Measurements from ENCODE around the gene VPS8.

Gene VPS8

GRCh38 chr3:185090811-185091210 lies 278.8 kb downstream of the VPS8 start:
- no peak for TF ChIP-seq REST (IDR thresholded peaks at IDR 0.05; ENCODE audit: insufficient replicate concordance, low read depth)
- TF ChIP-seq SPI1 (IDR thresholded peaks at IDR 0.05; ENCODE audit: borderline replicate concordance, low read depth): no peak
- TF ChIP-seq, protein P1, sequence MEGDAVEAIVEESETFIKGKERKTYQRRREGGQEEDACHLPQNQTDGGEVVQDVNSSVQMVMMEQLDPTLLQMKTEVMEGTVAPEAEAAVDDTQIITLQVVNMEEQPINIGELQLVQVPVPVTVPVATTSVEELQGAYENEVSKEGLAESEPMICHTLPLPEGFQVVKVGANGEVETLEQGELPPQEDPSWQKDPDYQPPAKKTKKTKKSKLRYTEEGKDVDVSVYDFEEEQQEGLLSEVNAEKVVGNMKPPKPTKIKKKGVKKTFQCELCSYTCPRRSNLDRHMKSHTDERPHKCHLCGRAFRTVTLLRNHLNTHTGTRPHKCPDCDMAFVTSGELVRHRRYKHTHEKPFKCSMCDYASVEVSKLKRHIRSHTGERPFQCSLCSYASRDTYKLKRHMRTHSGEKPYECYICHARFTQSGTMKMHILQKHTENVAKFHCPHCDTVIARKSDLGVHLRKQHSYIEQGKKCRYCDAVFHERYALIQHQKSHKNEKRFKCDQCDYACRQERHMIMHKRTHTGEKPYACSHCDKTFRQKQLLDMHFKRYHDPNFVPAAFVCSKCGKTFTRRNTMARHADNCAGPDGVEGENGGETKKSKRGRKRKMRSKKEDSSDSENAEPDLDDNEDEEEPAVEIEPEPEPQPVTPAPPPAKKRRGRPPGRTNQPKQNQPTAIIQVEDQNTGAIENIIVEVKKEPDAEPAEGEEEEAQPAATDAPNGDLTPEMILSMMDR (IDR thresholded peaks at IDR 0.05; ENCODE audit: insufficient read depth, low read length): no peak
- TF ChIP-seq POLR2AphosphoS5 (IDR thresholded peaks at IDR 0.05; ENCODE audit: low read depth): no peak
- TF ChIP-seq GABPA (IDR thresholded peaks at IDR 0.05; ENCODE audit: low read depth): no peak
- Histone ChIP-seq H3K27ac (replicated peaks) (no peak overlapping the region), H3K27me3 (ENCODE audit: insufficient read depth, poor library complexity, severe bottlenecking) (no peaks in the 10 kb centered on the region), H3K4me3 (replicated peaks; ENCODE audit: insufficient read depth, low read length) (no peak overlapping the region)
- DNase-seq (ENCODE audit: low read depth in 1 of 2, low spot score in 1 of 2): no peak

GRCh38 chr3:185093116-185093515 lies 281.1 kb downstream of the VPS8 start:
- no peaks in the 10 kb centered on the region for H3K27me3 ChIP-seq (ENCODE audit: insufficient read depth, poor library complexity, severe bottlenecking)
- no peak overlapping the region for H3K27ac ChIP-seq (replicated peaks)
- no peak overlapping the region for H3K4me3 ChIP-seq (replicated peaks; ENCODE audit: insufficient read depth, low read length)
- TF ChIP-seq SPI1 (IDR thresholded peaks at IDR 0.05; ENCODE audit: borderline replicate concordance, low read depth) (no peak), POLR2AphosphoS5 (IDR thresholded peaks at IDR 0.05; ENCODE audit: low read depth) (no peak), GABPA (IDR thresholded peaks at IDR 0.05; ENCODE audit: low read depth) (no peak)
- TF ChIP-seq, protein P1 (IDR thresholded peaks at IDR 0.05; ENCODE audit: insufficient read depth, low read length): no peak
- DNase-seq (ENCODE audit: low read depth in 1 of 2, low spot score in 1 of 2): no peak

DNA sequence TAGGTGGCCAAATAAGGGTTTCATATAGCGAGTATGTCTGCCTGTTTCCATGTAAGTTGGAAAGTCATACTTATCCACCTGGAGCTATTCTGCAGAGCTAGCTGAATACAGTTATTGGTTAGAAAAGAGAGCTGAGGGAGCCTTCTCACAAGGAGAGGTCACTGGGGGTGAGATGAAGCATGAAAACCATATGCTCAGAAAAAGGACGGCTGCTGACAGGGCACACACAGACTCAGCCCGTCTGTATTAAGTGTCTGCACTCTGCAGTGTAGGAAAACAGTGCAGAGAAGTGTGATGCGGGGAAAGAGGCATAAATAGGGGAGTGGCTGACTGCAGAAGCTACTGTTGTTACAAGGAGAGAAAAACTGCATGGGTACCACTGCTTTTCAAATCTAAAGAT lies 282.7 kb downstream of the VPS8 start:
- Histone ChIP-seq H3K27ac (replicated peaks) (no peak overlapping the region), H3K4me3 (replicated peaks; ENCODE audit: insufficient read depth, low read length) (no peak overlapping the region), H3K27me3 (ENCODE audit: insufficient read depth, poor library complexity, severe bottlenecking) (no peaks in the 10 kb centered on the region)
- TF ChIP-seq SPI1 (IDR thresholded peaks at IDR 0.05; ENCODE audit: borderline replicate concordance, low read depth) (no peak), POLR2AphosphoS5 (IDR thresholded peaks at IDR 0.05; ENCODE audit: low read depth) (no peak)
- TF ChIP-seq, protein P1 (IDR thresholded peaks at IDR 0.05; ENCODE audit: insufficient read depth, low read length): no peak
- DNase-seq (ENCODE audit: low read depth in 1 of 2, low spot score in 1 of 2): no peak
